Loucy (cell line): Measurements from ENCODE around the gene TAAR8.

Experiments used
- EZH2phosphoT487 ChIP-seq: fragments of 200-600 bp; IDR thresholded peaks from 2 replicates; pipeline ENCODE4 v1.6.1; 2018; ENCODE audit warnings: antibody characterized with exemption, mild to moderate bottlenecking, moderate library complexity, borderline replicate concordance
- TF ChIP-seq, protein P1 (sequence below): fragments of 200-600 bp; sonication (generic); conservative IDR thresholded peaks from 2 replicates; pipeline ENCODE4 v1.5.1; 2014; ENCODE audit warnings: mild to moderate bottlenecking, antibody characterized with exemption, low read length

DNA sequence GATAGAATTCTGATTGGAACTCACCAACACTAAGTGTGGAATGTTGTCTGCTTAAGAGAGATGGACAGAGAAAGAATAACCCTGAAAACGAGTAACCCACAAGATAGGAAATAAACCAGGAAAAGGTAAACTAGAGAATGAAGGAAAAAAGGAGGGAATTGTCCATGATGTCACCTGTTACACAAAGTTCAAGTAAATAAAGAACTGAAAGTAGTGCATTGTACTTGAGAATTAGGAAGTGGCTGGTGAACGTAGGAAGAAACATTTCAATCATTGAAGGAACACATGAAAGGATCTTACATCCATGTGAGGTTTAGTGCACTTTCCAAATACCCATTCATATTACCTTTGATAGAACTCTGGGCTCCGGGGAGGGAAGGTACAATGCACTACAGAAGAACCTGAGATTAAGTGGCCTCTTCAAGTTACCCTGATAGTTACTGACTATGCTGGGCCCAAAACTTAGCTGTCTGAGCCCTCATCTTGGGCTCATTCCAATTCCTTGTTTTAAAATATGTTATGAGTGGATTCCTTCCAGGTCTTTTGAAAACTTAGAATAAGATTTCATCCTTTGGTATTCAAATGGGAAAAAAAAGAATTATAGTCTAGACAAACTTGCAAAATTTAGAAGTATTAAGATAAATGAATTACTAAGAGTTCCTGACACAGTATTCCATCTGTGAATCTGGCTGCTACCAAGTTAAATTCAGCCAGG, 38.5 kb upstream of the TAAR8 start:
- TF ChIP-seq, protein P1, sequence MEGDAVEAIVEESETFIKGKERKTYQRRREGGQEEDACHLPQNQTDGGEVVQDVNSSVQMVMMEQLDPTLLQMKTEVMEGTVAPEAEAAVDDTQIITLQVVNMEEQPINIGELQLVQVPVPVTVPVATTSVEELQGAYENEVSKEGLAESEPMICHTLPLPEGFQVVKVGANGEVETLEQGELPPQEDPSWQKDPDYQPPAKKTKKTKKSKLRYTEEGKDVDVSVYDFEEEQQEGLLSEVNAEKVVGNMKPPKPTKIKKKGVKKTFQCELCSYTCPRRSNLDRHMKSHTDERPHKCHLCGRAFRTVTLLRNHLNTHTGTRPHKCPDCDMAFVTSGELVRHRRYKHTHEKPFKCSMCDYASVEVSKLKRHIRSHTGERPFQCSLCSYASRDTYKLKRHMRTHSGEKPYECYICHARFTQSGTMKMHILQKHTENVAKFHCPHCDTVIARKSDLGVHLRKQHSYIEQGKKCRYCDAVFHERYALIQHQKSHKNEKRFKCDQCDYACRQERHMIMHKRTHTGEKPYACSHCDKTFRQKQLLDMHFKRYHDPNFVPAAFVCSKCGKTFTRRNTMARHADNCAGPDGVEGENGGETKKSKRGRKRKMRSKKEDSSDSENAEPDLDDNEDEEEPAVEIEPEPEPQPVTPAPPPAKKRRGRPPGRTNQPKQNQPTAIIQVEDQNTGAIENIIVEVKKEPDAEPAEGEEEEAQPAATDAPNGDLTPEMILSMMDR: no peak
- TF ChIP-seq EZH2phosphoT487: no peak
